22Rv1 (cell line): ENCODE measurements around the gene CDRT4.

ENCODE experiments used
- ZFX ChIP-seq: fragments of 450-650 bp; IDR thresholded peaks from 2 replicates; pipeline ENCODE4 v1.6.1; 2017; ENCODE audit warnings: antibody characterized with exemption, borderline replicate concordance
- TF ChIP-seq, protein P1 (sequence below): fragments of 450-650 bp; IDR thresholded peaks from 2 replicates; pipeline ENCODE4 v1.5.1; 2017; ENCODE audit warnings: mild to moderate bottlenecking

GRCh38 chr17:15431196-15431595 is 36.2 kb downstream of the CDRT4 start:
- TF ChIP-seq, protein P1, sequence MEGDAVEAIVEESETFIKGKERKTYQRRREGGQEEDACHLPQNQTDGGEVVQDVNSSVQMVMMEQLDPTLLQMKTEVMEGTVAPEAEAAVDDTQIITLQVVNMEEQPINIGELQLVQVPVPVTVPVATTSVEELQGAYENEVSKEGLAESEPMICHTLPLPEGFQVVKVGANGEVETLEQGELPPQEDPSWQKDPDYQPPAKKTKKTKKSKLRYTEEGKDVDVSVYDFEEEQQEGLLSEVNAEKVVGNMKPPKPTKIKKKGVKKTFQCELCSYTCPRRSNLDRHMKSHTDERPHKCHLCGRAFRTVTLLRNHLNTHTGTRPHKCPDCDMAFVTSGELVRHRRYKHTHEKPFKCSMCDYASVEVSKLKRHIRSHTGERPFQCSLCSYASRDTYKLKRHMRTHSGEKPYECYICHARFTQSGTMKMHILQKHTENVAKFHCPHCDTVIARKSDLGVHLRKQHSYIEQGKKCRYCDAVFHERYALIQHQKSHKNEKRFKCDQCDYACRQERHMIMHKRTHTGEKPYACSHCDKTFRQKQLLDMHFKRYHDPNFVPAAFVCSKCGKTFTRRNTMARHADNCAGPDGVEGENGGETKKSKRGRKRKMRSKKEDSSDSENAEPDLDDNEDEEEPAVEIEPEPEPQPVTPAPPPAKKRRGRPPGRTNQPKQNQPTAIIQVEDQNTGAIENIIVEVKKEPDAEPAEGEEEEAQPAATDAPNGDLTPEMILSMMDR: no peak
- no peak for TF ChIP-seq ZFX
